Uterine smooth muscle cell (primary cell): ENCODE measurements around the gene CALHM6. TPM values are rescaled to one million over a fixed set of nuclear protein-coding genes. Genes with fewer than 3 reads are reported as not detected.

Source experiments
- total RNA-seq: library from RNA; depleted of rRNA; stranded (reverse); fragments of >200 nt; gene quantifications from 2 replicates; pipeline ENCODE4 v1.2.3, GENCODE V29; 2014

The CALHM6 gene
- total RNA-seq, result 0.62 and 0.89 TPM in 2 replicates

DNA sequence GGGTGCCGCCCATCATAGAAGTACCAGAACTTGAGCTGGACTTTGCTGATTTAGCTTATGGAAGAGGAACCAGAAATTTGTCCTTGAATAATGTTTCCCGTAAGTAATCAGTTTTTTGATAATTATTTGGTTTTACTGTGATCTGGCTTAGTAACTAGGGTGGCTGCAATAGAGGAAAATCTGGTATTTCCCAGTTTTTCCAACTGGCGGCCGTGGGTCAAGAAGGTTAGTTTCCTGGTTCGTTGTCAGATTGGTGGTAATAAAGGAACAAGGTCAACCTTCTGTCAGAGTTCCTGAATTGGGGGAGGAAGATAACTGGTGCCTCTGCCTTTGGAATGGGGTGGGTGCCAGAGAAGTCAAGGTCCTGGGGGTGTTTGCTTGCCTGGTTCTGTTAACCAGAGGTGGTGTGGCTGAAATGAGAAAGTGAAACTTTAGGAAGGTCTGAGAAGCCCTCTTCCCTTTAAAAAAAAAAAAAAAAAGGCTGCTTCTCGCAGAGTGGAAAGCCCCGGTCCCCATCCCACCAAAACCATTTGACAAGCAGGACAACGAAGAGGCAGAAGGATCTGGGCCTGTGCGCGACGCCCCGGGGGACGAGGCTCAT is at the start of gene CALHM6:
Gene CALHM6 (plus strand): TSS at position 45 of the 601 bp plus-strand sequence. CDS start 555 bp downstream, at position 600.

DNA sequence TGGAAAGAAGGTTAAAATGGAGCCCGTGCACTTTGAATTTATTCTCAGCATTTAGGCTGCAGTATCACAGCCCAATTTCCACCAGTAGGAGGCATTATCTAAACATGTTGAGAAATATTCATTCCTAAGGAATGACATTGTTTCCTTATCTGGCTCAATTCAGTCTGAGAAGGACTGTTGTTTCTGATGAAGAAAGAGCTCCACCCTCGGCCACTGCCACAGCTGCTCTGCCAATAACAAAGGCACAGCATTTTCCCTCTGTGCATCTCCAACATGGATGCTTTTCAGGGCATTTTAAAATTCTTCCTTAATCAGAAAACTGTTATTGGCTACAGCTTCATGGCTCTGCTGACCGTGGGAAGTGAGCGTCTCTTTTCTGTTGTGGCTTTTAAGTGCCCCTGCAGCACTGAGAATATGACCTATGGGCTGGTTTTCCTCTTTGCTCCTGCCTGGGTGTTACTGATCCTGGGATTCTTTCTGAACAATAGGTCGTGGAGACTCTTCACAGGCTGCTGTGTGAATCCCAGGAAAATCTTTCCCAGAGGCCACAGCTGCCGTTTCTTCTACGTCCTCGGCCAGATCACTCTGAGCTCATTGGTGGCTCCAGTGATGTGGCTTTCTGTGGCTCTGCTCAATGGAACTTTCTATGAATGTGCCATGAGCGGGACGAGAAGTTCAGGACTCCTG is 50.4 kb downstream of the CALHM6 start, which contains the start of gene CALHM5:
Gene CALHM5 (plus strand): TSS at position 216 of the 687 bp plus-strand sequence. CDS start 58 bp downstream, at position 274.

Other genes with a start within 250 kb of the CALHM6 start
- gene TSPYL4, start 207.3 kb upstream of the CALHM6 start, total RNA-seq, result 7.4 and 10.3 TPM in 2 replicates
- 82.2 and 83.9 TPM in 2 replicates for gene TSPYL1, start 181.4 kb upstream of the CALHM6 start, total RNA-seq
- gene DSE, start 90.4 kb upstream of the CALHM6 start, total RNA-seq, result 76.7 and 143 TPM in 2 replicates
- 1.00 and 3.0 TPM in 2 replicates for gene CALHM5, start 50.3 kb downstream of the CALHM6 start, total RNA-seq
- gene TRAPPC3L, start 84.3 kb downstream of the CALHM6 start, total RNA-seq, result not detected in 2 replicates
- gene CALHM4, start 92.4 kb downstream of the CALHM6 start, total RNA-seq, result not detected in 2 replicates
- gene RWDD1, start 110.1 kb downstream of the CALHM6 start, total RNA-seq, result 27.0 and 27.4 TPM in 2 replicates
- gene RSPH4A, start 155.1 kb downstream of the CALHM6 start, total RNA-seq, result 0.11 and 0.12 TPM in 2 replicates
- gene ZUP1, start 207.4 kb downstream of the CALHM6 start, total RNA-seq, result 16.0 and 20.0 TPM in 2 replicates
- gene KPNA5, start 219.8 kb downstream of the CALHM6 start, total RNA-seq, result 12.4 and 15.6 TPM in 2 replicates